Astrocyte (in vitro differentiated cells and primary cell): ENCODE measurements around the gene MT1M. TPM values are rescaled to one million over a fixed set of nuclear protein-coding genes. Genes with fewer than 3 reads are reported as not detected.

Source experiments
- DNase-seq: peaks from one replicate; pipeline ENCODE4 v3.0.0-alpha.2; 2010; ENCODE audit warnings: low read depth
- FAIRE-seq: peaks from 2 replicates; lab custom pipeline; 2011; peaks lifted over from hg19 to GRCh38; lab: Jason Lieb, UNC
- H2AFZ ChIP-seq: 2 replicates; pipeline ENCODE4 v1.6.0; 2012; ENCODE audit warnings: low read depth, low read length, inconsistent platforms
- H3K27ac ChIP-seq: 2 replicates; pipeline ENCODE4 v1.5.1; 2011; ENCODE audit warnings: low read depth, low read length, inconsistent platforms
- H3K27me3 ChIP-seq: 2 replicates; pipeline ENCODE4 v1.6.0; 2011; ENCODE audit warnings: low read length, inconsistent platforms; ENCODE audit not compliant: insufficient read depth
- H3K36me3 ChIP-seq: 2 replicates; pipeline ENCODE4 v1.5.1; 2011; ENCODE audit warnings: low read length, inconsistent platforms; ENCODE audit not compliant: insufficient read depth
- H3K4me1 ChIP-seq: 2 replicates; pipeline ENCODE4 v1.5.1; 2011; ENCODE audit warnings: low read length, inconsistent platforms; ENCODE audit not compliant: insufficient read depth
- H3K4me2 ChIP-seq: 2 replicates; pipeline ENCODE4 v1.6.0; 2012; ENCODE audit warnings: low read length, inconsistent platforms
- H3K4me3 ChIP-seq: 2 replicates; pipeline ENCODE4 v1.5.1; 2011; ENCODE audit warnings: low read depth, mild to moderate bottlenecking, low read length, inconsistent platforms; ENCODE audit not compliant: insufficient read depth
- H3K79me2 ChIP-seq: 2 replicates; pipeline ENCODE4 v1.6.0; 2012; ENCODE audit warnings: mild to moderate bottlenecking, low read length, inconsistent platforms; ENCODE audit not compliant: insufficient read depth
- H3K9ac ChIP-seq: 2 replicates; pipeline ENCODE4 v1.6.0; 2012; ENCODE audit warnings: mild to moderate bottlenecking, low read length, inconsistent platforms
- H3K9me3 ChIP-seq: 2 replicates; pipeline ENCODE4 v1.5.1; 2012; ENCODE audit warnings: low read depth, mild to moderate bottlenecking, low read length, inconsistent platforms; ENCODE audit not compliant: insufficient read depth
- H4K20me1 ChIP-seq: 2 replicates; pipeline ENCODE4 v1.6.0; 2012; ENCODE audit warnings: low read length, inconsistent platforms; ENCODE audit not compliant: insufficient read depth
- H3K27ac Mint-ChIP-seq: one replicate; pipeline ENCODE4 v1.8.0; 2021; ENCODE audit warnings: mild to moderate bottlenecking, mixed read lengths; ENCODE audit not compliant: unreplicated experiment
- H3K27me3 Mint-ChIP-seq: one replicate; pipeline ENCODE4 v1.8.0; 2021; ENCODE audit warnings: low read depth, mixed read lengths; ENCODE audit not compliant: unreplicated experiment
- H3K36me3 Mint-ChIP-seq: one replicate; pipeline ENCODE4 v1.8.0; 2021; ENCODE audit warnings: low read depth, mixed read lengths; ENCODE audit not compliant: unreplicated experiment
- H3K4me1 Mint-ChIP-seq: one replicate; pipeline ENCODE4 v1.8.0; 2021; ENCODE audit warnings: low read depth, mixed read lengths; ENCODE audit not compliant: unreplicated experiment
- H3K4me3 Mint-ChIP-seq: one replicate; pipeline ENCODE4 v1.8.0; 2021; ENCODE audit warnings: mild to moderate bottlenecking, moderate library complexity, mixed read lengths; ENCODE audit not compliant: unreplicated experiment
- H3K9me3 Mint-ChIP-seq: one replicate; pipeline ENCODE4 v1.8.0; 2021; ENCODE audit warnings: mild to moderate bottlenecking, mixed read lengths; ENCODE audit not compliant: unreplicated experiment
- CTCF ChIP-seq: IDR thresholded peaks from 2 replicates; pipeline ENCODE4 v1.5.1; 2011; ENCODE audit warnings: low read depth, mild to moderate bottlenecking, inconsistent platforms, low read length, moderate library complexity; ENCODE audit not compliant: insufficient read depth
- EZH2 ChIP-seq: IDR thresholded peaks from 2 replicates; pipeline ENCODE4 v1.6.1; 2012; ENCODE audit warnings: mild to moderate bottlenecking, low read length, inconsistent platforms; ENCODE audit not compliant: insufficient read depth
- total RNA-seq: library from RNA; stranded (reverse); gene quantifications from 2 replicates; pipeline ENCODE4 v1.2.1, GENCODE V29; 2021

MT1M gene
- total RNA-seq, 1 donor from 2014 or later, result not detected

GRCh38 chr16:56682703-56683397 lies 50.4 kb downstream of the MT1M start:
- no peaks in the 10 kb centered on the region for H3K36me3 ChIP-seq
- peak overlapping the region; percentile 80 for H3K4me3 ChIP-seq
- H4K20me1 ChIP-seq, result no peaks in the 10 kb centered on the region
- H3K4me1 ChIP-seq, result peaks cover 14% of the 10 kb centered on the region
- peak overlapping the region; percentile 86 for H3K4me3 Mint-ChIP-seq
- H3K79me2 ChIP-seq, result no peaks in the 10 kb centered on the region
- TF ChIP-seq EZH2 (no peak), CTCF (no peak)
- H3K27me3 ChIP-seq, result no peaks in the 10 kb centered on the region
- H3K9me3 ChIP-seq, result peaks cover 3% of the 10 kb centered on the region
- H3K9me3 Mint-ChIP-seq, result peaks cover 14% of the 10 kb centered on the region
- peak overlapping the region; percentile 94 for H2AFZ ChIP-seq
- H3K4me2 ChIP-seq, result peak overlapping the region; percentile 95
- FAIRE-seq, result no peak
- H3K4me1 Mint-ChIP-seq, result peaks cover 3% of the 10 kb centered on the region
- peak overlapping the region; percentile 86 for H3K9ac ChIP-seq
- peak overlapping the region; percentile 40 for H3K27ac ChIP-seq
- H3K27ac Mint-ChIP-seq, result peak overlapping the region; percentile 62
- peaks cover 49% of the 10 kb centered on the region for H3K27me3 Mint-ChIP-seq
- DNase-seq, result no peak
- peaks cover 3% of the 10 kb centered on the region for H3K36me3 Mint-ChIP-seq

Other genes starting within 250 kb of the MT1M start
- 86.2 TPM in 2 replicates for gene AMFR, start 207.1 kb upstream of the MT1M start, total RNA-seq
- 86.0 and 86.2 TPM in 2 replicates for gene NUDT21, start 181.3 kb upstream of the MT1M start, total RNA-seq
- gene OGFOD1, start 181.1 kb upstream of the MT1M start, total RNA-seq, result 102 and 107 TPM in 2 replicates
- gene BBS2, start 112.6 kb upstream of the MT1M start, total RNA-seq, result 26.6 and 29.0 TPM in 2 replicates
- gene MT4, start 67.6 kb upstream of the MT1M start, total RNA-seq, result not detected in 2 replicates
- not detected in 2 replicates for gene MT3, start 43.1 kb upstream of the MT1M start, total RNA-seq
- 84.2 and 112 TPM in 2 replicates for gene MT2A, start 24.1 kb upstream of the MT1M start, total RNA-seq
- gene MT1E, start 6.9 kb upstream of the MT1M start, total RNA-seq, result 10.7 and 11.9 TPM in 2 replicates
- gene MT1A, start 6.0 kb downstream of the MT1M start, total RNA-seq, result not detected in 2 replicates
- not detected in 2 replicates for gene MT1B, start 19.2 kb downstream of the MT1M start, total RNA-seq
- not detected in 2 replicates for gene MT1F, start 25.3 kb downstream of the MT1M start, total RNA-seq
- gene MT1G, start 35.4 kb downstream of the MT1M start, total RNA-seq, result 0.87 TPM in 1 of 2 replicates, not detected in the other
- not detected in 2 replicates for gene MT1H, start 37.2 kb downstream of the MT1M start, total RNA-seq
- 7.0 and 9.7 TPM in 2 replicates for gene MT1X, start 49.8 kb downstream of the MT1M start, total RNA-seq
- 89.3 and 94.0 TPM in 2 replicates for gene NUP93, start 97.5 kb downstream of the MT1M start, total RNA-seq
- gene SLC12A3, start 232.5 kb downstream of the MT1M start, total RNA-seq, result 0.07 and 0.18 TPM in 2 replicates